OCI-M1 (cell line): Measurements from ENCODE around the gene RALGPS1.

ENCODE experiments used
- DNase-seq: peaks from one replicate; lab custom pipeline; 2025; lab: John Stamatoyannopoulos, UW

The RALGPS1 gene

GRCh38 chr9:127022913-127023660 lies 108.5 kb downstream of the RALGPS1 start:
- DNase-seq, result no peak

- DNase-seq, result no peak
Observed at GRCh38 chr9:127025042-127025441, 110.5 kb downstream of the RALGPS1 start.

GRCh38 chr9:127027694-127028093 lies 113.1 kb downstream of the RALGPS1 start:
- DNase-seq, result no peak

- DNase-seq, result no peak
Observed at GRCh38 chr9:127029548-127029947, 115.0 kb downstream of the RALGPS1 start.

- peak; percentile 2 for DNase-seq
Observed at GRCh38 chr9:127030814-127031740, 116.5 kb downstream of the RALGPS1 start.

GRCh38 chr9:127032256-127032655 lies 117.7 kb downstream of the RALGPS1 start:
- DNase-seq, result no peak

GRCh38 chr9:127033061-127033460 lies 118.5 kb downstream of the RALGPS1 start:
- DNase-seq, result no peak

GRCh38 chr9:127033789-127034188 lies 119.2 kb downstream of the RALGPS1 start:
- DNase-seq, result no peak

GRCh38 chr9:127034691-127035090 lies 120.1 kb downstream of the RALGPS1 start:
- peak; percentile 15 for DNase-seq

- no peak for DNase-seq
Observed at GRCh38 chr9:127035423-127035822, 120.8 kb downstream of the RALGPS1 start.

- no peak for DNase-seq
Observed at GRCh38 chr9:127035948-127036347, 121.4 kb downstream of the RALGPS1 start.

GRCh38 chr9:127036437-127036836 lies 121.9 kb downstream of the RALGPS1 start:
- DNase-seq, result no peak

GRCh38 chr9:127038531-127038930 lies 123.9 kb downstream of the RALGPS1 start:
- DNase-seq, result no peak

GRCh38 chr9:127039492-127039891 lies 124.9 kb downstream of the RALGPS1 start:
- DNase-seq, result no peak

- no peak for DNase-seq
Observed at GRCh38 chr9:127045148-127045547, 130.6 kb downstream of the RALGPS1 start.

- DNase-seq, result no peak
Observed at GRCh38 chr9:127047971-127048370, 133.4 kb downstream of the RALGPS1 start.

- DNase-seq, result no peak
Observed at GRCh38 chr9:127049044-127049443, 134.5 kb downstream of the RALGPS1 start.

GRCh38 chr9:127049581-127049980 lies 135.0 kb downstream of the RALGPS1 start:
- no peak for DNase-seq

- DNase-seq, result no peak
Observed at GRCh38 chr9:127050152-127050551, 135.6 kb downstream of the RALGPS1 start.

GRCh38 chr9:127050591-127051001 lies 136.0 kb downstream of the RALGPS1 start:
- no peak for DNase-seq

- DNase-seq, result no peak
Observed at GRCh38 chr9:127051881-127052595, 137.5 kb downstream of the RALGPS1 start.

- DNase-seq, result no peak
Observed at GRCh38 chr9:127053057-127053821, 138.7 kb downstream of the RALGPS1 start.
